HCT116 (cell line): Measurements from ENCODE around the gene TMEM178B. TPM values are rescaled to one million over a fixed set of nuclear protein-coding genes. Genes with fewer than 3 reads are reported as not detected.

Source experiments
- ATAC-seq: fragments of 200-7000 bp; cut with Tn5 transposase; 2 replicates; pipeline ENCODE4 v1.9.1; 2020; ENCODE audit warnings: mild to moderate bottlenecking, moderate library complexity
- BruUV-seq: library from RNA; stranded (reverse); fragments of 400-500 nt; replicated peaks from 2 replicates; lab custom pipeline; 2021; lab: Mats Ljungman, UMichigan
- CTCF ChIA-PET: fragments of 300-600 bp; sonication (Branson Sonifier 250); formaldehyde crosslinking; loops from one replicate; lab custom pipeline; 2021; ENCODE audit warnings: antibody characterized with exemption; lab: Charles Lee
- POLR2A ChIA-PET: fragments of 300-600, 350-600 bp; sonication (Branson Sonifier 250); formaldehyde crosslinking; loops from one replicate; lab custom pipeline; 2021; ENCODE audit warnings: antibody characterized with exemption; lab: Charles Lee
- RAD21 ChIA-PET, 2 experiments: fragments of 300-600 bp; sonication (Branson Sonifier 250); formaldehyde crosslinking; loops; one replicate each; lab custom pipeline; 2023; ENCODE audit warnings: low total read pairs in 2 of 2; ENCODE audit not compliant: uncharacterized antibody in 2 of 2, unreplicated experiment in 2 of 2, low non-redundant PET in 1 of 2; lab: Charles Lee
- DNase-seq: peaks from one replicate; pipeline ENCODE4 v3.0.0-alpha.2; 2010; ENCODE audit warnings: low read depth, low spot score
- H2AFZ ChIP-seq: fragments of 200-600 bp; shearing (Covaris generic), sonication (generic); 2 replicates; pipeline ENCODE4 v1.6.1; 2017; ENCODE audit warnings: low read depth, mixed run types, mixed read lengths, antibody characterized with exemption, low read length; ENCODE audit not compliant: poor library complexity, severe bottlenecking
- H3K27ac ChIP-seq: 2 replicates; pipeline ENCODE4 v1.5.1; 2012; ENCODE audit warnings: low read depth, low read length
- H3K27me3 ChIP-seq: fragments of 200-600 bp; sonication (generic); 2 replicates; pipeline ENCODE4 v1.6.1; 2016; ENCODE audit warnings: mixed run types, low read length, mixed read lengths; ENCODE audit not compliant: insufficient read depth
- H3K36me3 ChIP-seq, 2 experiments: fragments of 200-500 bp in 1 of 2; fragments of 200-600 bp in 1 of 2; sonication (Bioruptor generic) in 1 of 2; sonication (generic) in 1 of 2; 2 replicates each; pipeline versions ENCODE4 v1.5.1 to v1.6.1; 2014 to 2016; ENCODE audit warnings: low read length in 2 of 2, inconsistent platforms in 1 of 2, mixed read lengths in 1 of 2, mixed run types in 1 of 2; ENCODE audit not compliant: insufficient read depth in 2 of 2, control insufficient read depth in 1 of 2
- H3K4me1 ChIP-seq, 2 experiments: fragments of 200-600 bp in 1 of 2; sonication (generic) in 1 of 2; 2 replicates each; pipeline versions ENCODE4 v1.5.1 to v1.6.1; 2012 to 2017; ENCODE audit warnings: low read length in 2 of 2, inconsistent platforms in 1 of 2, mild to moderate bottlenecking in 1 of 2, mixed read lengths in 1 of 2, mixed run types in 1 of 2, moderate library complexity in 1 of 2; ENCODE audit not compliant: insufficient read depth in 2 of 2, control insufficient read depth in 1 of 2
- H3K4me2 ChIP-seq: fragments of 200-600 bp; sonication (generic); 2 replicates; pipeline ENCODE4 v1.6.1; 2017; ENCODE audit warnings: mixed run types, low read length, mixed read lengths
- H3K4me3 ChIP-seq, 2 experiments: fragments of 200-600 bp in 1 of 2; sonication (generic) in 1 of 2; replicated peaks in 1 of 2; 2 replicates each; pipeline ENCODE4 v1.5.1; 2011 to 2016; ENCODE audit warnings: low read length in 2 of 2, control low read depth in 1 of 2, low read depth in 1 of 2, mild to moderate bottlenecking in 1 of 2, mixed read lengths in 1 of 2, mixed run types in 1 of 2
- H3K79me2 ChIP-seq: fragments of 200-600 bp; sonication (generic); 2 replicates; pipeline ENCODE4 v1.6.1; 2017; ENCODE audit warnings: mild to moderate bottlenecking, mixed run types, low read length, moderate library complexity, mixed read lengths; ENCODE audit not compliant: insufficient read depth
- H3K9ac ChIP-seq: fragments of 200-600 bp; sonication (generic); 2 replicates; pipeline ENCODE4 v1.6.1; 2016; ENCODE audit warnings: low read length, mixed read lengths
- H3K9me2 ChIP-seq: fragments of 200-600 bp; sonication (generic), shearing (Covaris generic); 2 replicates; pipeline ENCODE4 v1.6.1; 2017; ENCODE audit warnings: mixed run types, mild to moderate bottlenecking, moderate library complexity; ENCODE audit not compliant: insufficient read depth
- H3K9me3 ChIP-seq, 2 experiments: fragments of 200-500 bp in 1 of 2; fragments of 200-600 bp in 1 of 2; sonication (Bioruptor generic) in 1 of 2; sonication (generic) in 1 of 2; 2 replicates each; pipeline ENCODE4 v1.6.1; 2014 to 2017; ENCODE audit warnings: low read length in 2 of 2, mixed read lengths in 2 of 2, inconsistent platforms in 1 of 2, low read depth in 1 of 2, mild to moderate bottlenecking in 1 of 2, mixed run types in 1 of 2, moderate library complexity in 1 of 2; ENCODE audit not compliant: control insufficient read depth in 1 of 2, insufficient read depth in 1 of 2
- H4K20me1 ChIP-seq: fragments of 200-600 bp; sonication (generic), shearing (Covaris generic); 2 replicates; pipeline ENCODE4 v1.6.1; 2017; ENCODE audit warnings: mixed run types, mild to moderate bottlenecking, moderate library complexity; ENCODE audit not compliant: insufficient read depth
- ATF3 ChIP-seq: IDR thresholded peaks from 2 replicates; pipeline ENCODE4 v1.6.1; 2012
- CBX3 ChIP-seq: IDR thresholded peaks from 2 replicates; pipeline ENCODE4 v1.6.1; 2012; ENCODE audit warnings: low read depth
- CEBPB ChIP-seq: IDR thresholded peaks from 2 replicates; pipeline ENCODE4 v1.6.1; 2012; ENCODE audit warnings: low read depth
- EGR1 ChIP-seq: IDR thresholded peaks from 2 replicates; pipeline ENCODE4 v1.6.1; 2012; ENCODE audit warnings: low read depth
- ELF1 ChIP-seq: IDR thresholded peaks from 2 replicates; pipeline ENCODE4 v1.6.1; 2012; ENCODE audit warnings: low read depth, borderline replicate concordance
- EZH2 ChIP-seq: fragments of 200-600 bp; sonication (generic); IDR thresholded peaks from 2 replicates; pipeline ENCODE4 v1.6.1; 2017; ENCODE audit warnings: antibody characterized with exemption, mixed run types
- JUND ChIP-seq: IDR thresholded peaks from 2 replicates; pipeline ENCODE4 v1.6.1; 2012
- MAX ChIP-seq: IDR thresholded peaks from 2 replicates; pipeline ENCODE4 v1.6.1; 2012
- POLR2A ChIP-seq: IDR thresholded peaks from 2 replicates; pipeline ENCODE4 v1.7.0; 2011; ENCODE audit warnings: borderline replicate concordance; ENCODE audit not compliant: insufficient read depth, insufficient read length; ENCODE audit errors: extremely low read depth
- POLR2AphosphoS5 ChIP-seq: IDR thresholded peaks from 2 replicates; pipeline ENCODE4 v1.6.1; 2011; ENCODE audit warnings: mild to moderate bottlenecking, low read depth, low read length, moderate library complexity
- RAD21 ChIP-seq: IDR thresholded peaks from 2 replicates; pipeline ENCODE4 v1.6.1; 2012; ENCODE audit warnings: low read depth, mild to moderate bottlenecking
- REST ChIP-seq: IDR thresholded peaks from 2 replicates; pipeline ENCODE4 v1.6.1; 2012; ENCODE audit warnings: low read depth
- SRF ChIP-seq: IDR thresholded peaks from 2 replicates; pipeline ENCODE4 v1.6.1; 2012; ENCODE audit warnings: low read depth
- YY1 ChIP-seq: IDR thresholded peaks from 2 replicates; pipeline ENCODE4 v1.6.1; 2011; ENCODE audit warnings: low read length, low read depth, moderate library complexity, mild to moderate bottlenecking; ENCODE audit not compliant: insufficient replicate concordance; ENCODE audit errors: extremely low read depth
- ZBTB33 ChIP-seq: IDR thresholded peaks from 2 replicates; pipeline ENCODE4 v1.6.1; 2011; ENCODE audit warnings: mild to moderate bottlenecking, low read length, moderate library complexity; ENCODE audit not compliant: insufficient replicate concordance; ENCODE audit errors: extremely low read depth
- ZNF274 ChIP-seq: fragments of 200-500 bp; sonication (Bioruptor generic); IDR thresholded peaks from 2 replicates; pipeline ENCODE4 v1.6.1; 2014; ENCODE audit warnings: mild to moderate bottlenecking, low read depth, low read length, inconsistent platforms
- intact Hi-C: fragments of 100-400 bp; cut with micrococcal nuclease; formaldehyde crosslinking; loops from 2 replicates; pipeline ENCODE4 v1.10.0; 2022
- total RNA-seq: library from RNA; stranded (reverse); gene quantifications from one replicate; pipeline ENCODE4 v1.2.1, GENCODE V29; 2021; ENCODE audit not compliant: unreplicated experiment

TMEM178B gene
- total RNA-seq, 1 experiment from 2014 or later = 0.02 TPM

- no TSS peak for BruUV-seq
- ChIA-PET RAD21 (no interaction called here), POLR2A (no interaction called here), CTCF (no interaction called here)
- no peak overlapping the region for H3K27ac ChIP-seq
- no peak overlapping the region for H3K4me2 ChIP-seq
- H4K20me1 ChIP-seq = no peaks in the 10 kb centered on the region
- H3K9me2 ChIP-seq = no peaks in the 10 kb centered on the region
- ATAC-seq (no peak), DNase-seq (no peak)
- no peaks in the 10 kb centered on the region for H3K79me2 ChIP-seq
- intact Hi-C loops = no loop called here
- TF ChIP-seq EGR1 = no peak
- TF ChIP-seq POLR2A = no peak
- TF ChIP-seq ATF3 = no peak
- TF ChIP-seq SRF = no peak
- TF ChIP-seq ZNF274 = no peak
- no peak for TF ChIP-seq ZBTB33
- TF ChIP-seq ELF1 = no peak
- TF ChIP-seq MAX = no peak
- no peak for TF ChIP-seq EZH2
- TF ChIP-seq CBX3 = no peak
- no peak for TF ChIP-seq POLR2AphosphoS5
- no peak for TF ChIP-seq JUND
- TF ChIP-seq REST = no peak
- no peak for TF ChIP-seq RAD21
- TF ChIP-seq CEBPB = no peak
- TF ChIP-seq YY1 = no peak
- no peak overlapping the region for H3K9ac ChIP-seq
- H3K4me3 ChIP-seq = no peak overlapping the region
- H3K36me3 ChIP-seq = no peaks in the 10 kb centered on the region
- H2AFZ ChIP-seq = no peak overlapping the region
- H3K27me3 ChIP-seq = peaks cover 47% of the 10 kb centered on the region
- H3K4me1 ChIP-seq = no peaks in the 10 kb centered on the region; a peak in 1 of 4 replicates
- H3K9me3 ChIP-seq = no peaks in the 10 kb centered on the region
Measured at GRCh38 chr7:141200191-141201108, 126.6 kb downstream of the TMEM178B start.
